ENCODE results near the gene GLI1. TPM values are rescaled to one million over a fixed set of nuclear protein-coding genes. Genes with fewer than 3 reads are reported as not detected.

The GLI1 gene
- polyA plus RNA-seq, 1 of the 3 experiments (the other 2 are of a cell fraction): 0.90 TPM

DNA sequence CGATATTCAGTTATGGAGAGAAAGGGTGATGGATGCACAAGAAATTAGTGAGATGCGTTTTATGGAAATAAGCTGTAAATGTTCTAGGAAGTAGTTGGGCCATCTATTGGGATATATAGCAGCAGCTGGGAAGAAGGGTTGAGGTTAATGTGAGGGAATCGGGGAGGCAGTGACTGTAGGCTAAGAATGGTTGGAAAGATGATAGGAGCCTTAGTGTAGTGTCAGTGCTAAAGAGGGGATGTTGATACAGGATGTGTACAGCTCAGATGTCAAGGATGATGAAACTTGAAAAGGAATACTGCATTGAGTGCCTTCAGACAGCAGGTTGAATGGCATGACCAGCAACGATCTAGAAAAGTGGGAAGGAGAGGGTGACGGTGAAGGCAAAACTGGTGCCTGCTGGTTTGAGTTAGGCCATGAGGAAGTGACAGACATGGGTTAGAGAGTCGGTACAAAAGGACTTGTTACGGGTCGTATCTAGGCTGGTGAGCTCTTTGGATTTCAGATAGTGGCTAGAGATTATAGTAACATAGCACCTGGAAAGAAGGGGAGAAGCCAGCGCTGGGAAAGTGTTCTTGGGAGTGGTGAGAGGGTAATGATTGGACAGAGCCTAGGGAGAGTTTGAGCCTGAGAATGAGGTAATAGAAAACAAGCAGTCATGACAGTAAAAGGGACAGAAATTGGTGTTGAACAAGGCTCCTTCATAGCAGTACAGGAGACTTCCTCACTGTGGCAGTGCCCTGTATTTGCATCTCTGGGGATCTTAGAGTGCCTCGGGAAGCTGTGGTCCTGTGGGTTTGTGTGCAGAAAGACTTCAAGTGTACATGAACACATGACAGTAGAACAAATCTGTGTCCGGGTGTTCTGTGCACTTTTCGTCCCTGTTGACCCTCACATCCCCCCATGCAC lies 37.9 kb downstream of the GLI1 start:
- WGBS (ENCODE audit: low lambda C conversion rate): 94% methylated on average over 12 of the region's 12 CpGs
- no peak overlapping the region for H3K27ac ChIP-seq (ENCODE audit: low read depth in 2 of 2, low read length in 1 of 2)
- no peaks in the 10 kb centered on the region for H3K4me1 ChIP-seq (ENCODE audit: control insufficient read depth in 1 of 2, insufficient read depth in 2 of 2, low read depth in 1 of 2, low read length in 1 of 2)
- TF ChIP-seq, protein P1, sequence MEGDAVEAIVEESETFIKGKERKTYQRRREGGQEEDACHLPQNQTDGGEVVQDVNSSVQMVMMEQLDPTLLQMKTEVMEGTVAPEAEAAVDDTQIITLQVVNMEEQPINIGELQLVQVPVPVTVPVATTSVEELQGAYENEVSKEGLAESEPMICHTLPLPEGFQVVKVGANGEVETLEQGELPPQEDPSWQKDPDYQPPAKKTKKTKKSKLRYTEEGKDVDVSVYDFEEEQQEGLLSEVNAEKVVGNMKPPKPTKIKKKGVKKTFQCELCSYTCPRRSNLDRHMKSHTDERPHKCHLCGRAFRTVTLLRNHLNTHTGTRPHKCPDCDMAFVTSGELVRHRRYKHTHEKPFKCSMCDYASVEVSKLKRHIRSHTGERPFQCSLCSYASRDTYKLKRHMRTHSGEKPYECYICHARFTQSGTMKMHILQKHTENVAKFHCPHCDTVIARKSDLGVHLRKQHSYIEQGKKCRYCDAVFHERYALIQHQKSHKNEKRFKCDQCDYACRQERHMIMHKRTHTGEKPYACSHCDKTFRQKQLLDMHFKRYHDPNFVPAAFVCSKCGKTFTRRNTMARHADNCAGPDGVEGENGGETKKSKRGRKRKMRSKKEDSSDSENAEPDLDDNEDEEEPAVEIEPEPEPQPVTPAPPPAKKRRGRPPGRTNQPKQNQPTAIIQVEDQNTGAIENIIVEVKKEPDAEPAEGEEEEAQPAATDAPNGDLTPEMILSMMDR (IDR thresholded peaks at IDR 0.05): no peak
- H3K27me3 ChIP-seq (ENCODE audit: insufficient read depth): no peaks in the 10 kb centered on the region
- H3K36me3 ChIP-seq (replicated peaks in 1 of 2; ENCODE audit: control insufficient read depth in 1 of 2, insufficient read depth in 2 of 2, low read length in 1 of 2): peaks cover 51 to 70% of the 10 kb centered on the region in 2 experiments
- H3K9me3 ChIP-seq: no peaks in the 10 kb centered on the region
- H3K9me2 ChIP-seq: no peaks in the 10 kb centered on the region
- no peak overlapping the region for H3K4me3 ChIP-seq (ENCODE audit: low read depth in 2 of 2, low read length in 1 of 2)
- CTCF ChIA-PET: interaction anchor here (0.6 to 1.4 kb wide), 6 partner anchors 17 to 283 kb away, joined by 3 to 5 read pairs (median 4); partner anchors contain the start of gene GLI1
- H3F3A ChIP-seq (replicated peaks; ENCODE audit: insufficient read depth): peaks cover 7% of the 10 kb centered on the region
- no peaks in the 10 kb centered on the region for H4K20me1 ChIP-seq (ENCODE audit: insufficient read depth)
- H3K9ac ChIP-seq: no peak overlapping the region
- H3K4me2 ChIP-seq: no peak overlapping the region
- H2AFZ ChIP-seq (ENCODE audit: low read depth): no peak overlapping the region
- POLR2A ChIA-PET: interaction anchor here (0.6 to 1.5 kb wide), 5 partner anchors 8 to 23 kb away, joined by 3 to 8 read pairs (median 4); partner anchors contain the start of gene DDIT3
- H3K79me2 ChIP-seq (ENCODE audit: insufficient read depth): peaks cover 9% of the 10 kb centered on the region; the same call in 1 of the 2 replicates
- no peak for DNase-seq

DNA sequence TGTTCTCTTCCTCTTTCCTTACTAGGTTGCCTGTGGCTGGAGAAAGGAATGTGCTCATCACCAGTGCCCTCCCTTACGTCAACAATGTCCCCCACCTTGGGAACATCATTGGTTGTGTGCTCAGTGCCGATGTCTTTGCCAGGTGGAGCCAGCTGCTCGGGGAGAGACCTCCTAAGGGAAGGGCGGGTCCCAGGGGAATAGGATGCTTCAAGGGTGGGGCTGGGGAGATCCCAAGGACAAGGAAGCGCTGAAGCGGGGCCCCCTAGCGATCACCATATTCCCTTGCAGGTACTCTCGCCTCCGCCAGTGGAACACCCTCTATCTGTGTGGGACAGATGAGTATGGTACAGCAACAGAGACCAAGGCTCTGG lies 38.5 kb downstream of the GLI1 start:
- Histone ChIP-seq H3K79me2 (ENCODE audit: insufficient read depth) (peaks cover 3% of the 10 kb centered on the region; the same call in 1 of the 2 replicates), H3K4me1 (ENCODE audit: control insufficient read depth in 1 of 2, insufficient read depth in 2 of 2, low read depth in 1 of 2, low read length in 1 of 2) (no peaks in the 10 kb centered on the region), H3K4me3 (ENCODE audit: low read depth in 2 of 2, low read length in 1 of 2) (no peak overlapping the region), H3F3A (replicated peaks; ENCODE audit: insufficient read depth) (peaks cover 6% of the 10 kb centered on the region), H2AFZ (ENCODE audit: low read depth) (no peak overlapping the region), H3K9me2 (no peaks in the 10 kb centered on the region), H3K9me3 (no peaks in the 10 kb centered on the region), H3K36me3 (replicated peaks in 1 of 2; ENCODE audit: control insufficient read depth in 1 of 2, insufficient read depth in 2 of 2, low read length in 1 of 2) (peaks cover 47 to 67% of the 10 kb centered on the region in 2 experiments), H3K4me2 (no peak overlapping the region), H3K27ac (ENCODE audit: low read depth in 2 of 2, low read length in 1 of 2) (no peak overlapping the region), H4K20me1 (ENCODE audit: insufficient read depth) (no peaks in the 10 kb centered on the region), H3K9ac (no peak overlapping the region), H3K27me3 (ENCODE audit: insufficient read depth) (no peaks in the 10 kb centered on the region)
- DNase-seq: no peak
- TF ChIP-seq RXRA (IDR thresholded peaks at IDR 0.05; ENCODE audit: borderline replicate concordance, low read depth) (no peak), SIN3A (IDR thresholded peaks at IDR 0.05; ENCODE audit: borderline replicate concordance, low read depth, low read length) (no peak), MEF2A (IDR thresholded peaks at IDR 0.05; ENCODE audit: borderline replicate concordance, low read depth) (no peak), FOXM1 (IDR thresholded peaks at IDR 0.05; ENCODE audit: low read depth) (no peak), NRF1 (IDR thresholded peaks at IDR 0.05; ENCODE audit: low read depth, low read length) (no peak), TAF1 (IDR thresholded peaks at IDR 0.05; ENCODE audit: borderline replicate concordance, low read depth, low read length) (no peak), TEAD4 (IDR thresholded peaks at IDR 0.05; ENCODE audit: borderline replicate concordance, insufficient read depth) (no peak), FOSL2 (IDR thresholded peaks at IDR 0.05; ENCODE audit: borderline replicate concordance, low read depth) (no peak), MXI1 (IDR thresholded peaks at IDR 0.05; ENCODE audit: low read depth, low read length) (no peak), CHD2 (IDR thresholded peaks at IDR 0.05; ENCODE audit: low read length, partially characterized antibody) (no peak)
- TF ChIP-seq, protein P2, sequence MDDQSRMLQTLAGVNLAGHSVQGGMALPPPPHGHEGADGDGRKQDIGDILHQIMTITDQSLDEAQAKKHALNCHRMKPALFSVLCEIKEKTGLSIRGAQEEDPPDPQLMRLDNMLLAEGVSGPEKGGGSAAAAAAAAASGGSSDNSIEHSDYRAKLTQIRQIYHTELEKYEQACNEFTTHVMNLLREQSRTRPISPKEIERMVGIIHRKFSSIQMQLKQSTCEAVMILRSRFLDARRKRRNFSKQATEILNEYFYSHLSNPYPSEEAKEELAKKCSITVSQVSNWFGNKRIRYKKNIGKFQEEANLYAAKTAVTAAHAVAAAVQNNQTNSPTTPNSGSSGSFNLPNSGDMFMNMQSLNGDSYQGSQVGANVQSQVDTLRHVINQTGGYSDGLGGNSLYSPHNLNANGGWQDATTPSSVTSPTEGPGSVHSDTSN (IDR thresholded peaks at IDR 0.05): no peak
- ChIA-PET POLR2A (interaction anchor here (1.3 to 1.4 kb wide), 3 partner anchors 10 to 22 kb away, joined by 3 to 8 read pairs (median 6); partner anchors contain the start of gene DDIT3), CTCF (interaction anchor here (0.8 to 1.4 kb wide), 3 partner anchors 39 to 284 kb away, joined by 3 to 5 read pairs (median 3); partner anchors contain the start of gene GLI1)
- WGBS (ENCODE audit: low lambda C conversion rate): 90% methylated on average over 9 of the region's 9 CpGs

Measured in SK-N-SH (cell line).